Stomach (tissue), 4 donors: ENCODE measurements around the gene TMEM198.

ENCODE experiments used
- EP300 ChIP-seq: sonication (generic); formaldehyde crosslinking; IDR thresholded peaks from one replicate; pipeline ENCODE4 v1.6.1; 2017; ENCODE audit warnings: antibody characterized with exemption
- POLR2A ChIP-seq, 4 donors: fragments of 450-650 bp; IDR thresholded peaks; one replicate each; pipeline ENCODE4 v1.6.1; 2016; ENCODE audit warnings: antibody characterized with exemption in 4 of 4, control low read depth in 2 of 4, mild to moderate bottlenecking in 1 of 4, moderate library complexity in 1 of 4
- POLR2AphosphoS5 ChIP-seq, 3 donors: sonication (generic); formaldehyde crosslinking; IDR thresholded peaks; one replicate each; pipeline ENCODE4 v1.6.1; 2016; ENCODE audit warnings: antibody characterized with exemption in 3 of 3
- TF ChIP-seq, protein P1 (sequence below), 7 experiments: fragments of 450-650 bp in 4 of 7; fragments of 200-600 bp in 3 of 7; sonication (generic) in 3 of 7; IDR thresholded peaks; one replicate each; pipeline ENCODE4 v1.5.1; 2016 to 2019; ENCODE audit warnings: antibody characterized with exemption in 7 of 7, control low read depth in 2 of 7, mild to moderate bottlenecking in 1 of 7

DNA sequence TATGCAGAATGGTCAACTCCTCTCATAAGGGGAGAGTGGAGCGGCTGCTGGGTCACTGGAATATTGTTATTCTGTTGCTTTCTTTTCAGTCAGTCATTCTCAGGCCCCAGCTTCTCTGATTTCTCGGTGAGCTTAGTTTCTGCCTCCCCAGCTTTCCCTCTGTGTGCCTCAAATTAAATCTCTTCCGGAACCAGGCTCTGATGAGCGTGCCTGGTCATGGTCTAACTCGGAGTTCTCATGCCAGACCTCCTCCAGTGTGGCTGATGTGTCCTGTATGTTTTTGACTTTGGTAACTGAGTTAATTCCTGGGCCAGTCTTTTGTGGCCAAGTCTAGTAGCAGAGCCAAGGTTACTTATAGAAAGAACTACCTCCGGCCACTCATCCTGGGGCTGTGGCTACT lies 48.9 kb downstream of the TMEM198 start:
- TF ChIP-seq POLR2AphosphoS5 (IDR thresholded peaks at IDR 0.05) = no peak
- TF ChIP-seq, protein P1, sequence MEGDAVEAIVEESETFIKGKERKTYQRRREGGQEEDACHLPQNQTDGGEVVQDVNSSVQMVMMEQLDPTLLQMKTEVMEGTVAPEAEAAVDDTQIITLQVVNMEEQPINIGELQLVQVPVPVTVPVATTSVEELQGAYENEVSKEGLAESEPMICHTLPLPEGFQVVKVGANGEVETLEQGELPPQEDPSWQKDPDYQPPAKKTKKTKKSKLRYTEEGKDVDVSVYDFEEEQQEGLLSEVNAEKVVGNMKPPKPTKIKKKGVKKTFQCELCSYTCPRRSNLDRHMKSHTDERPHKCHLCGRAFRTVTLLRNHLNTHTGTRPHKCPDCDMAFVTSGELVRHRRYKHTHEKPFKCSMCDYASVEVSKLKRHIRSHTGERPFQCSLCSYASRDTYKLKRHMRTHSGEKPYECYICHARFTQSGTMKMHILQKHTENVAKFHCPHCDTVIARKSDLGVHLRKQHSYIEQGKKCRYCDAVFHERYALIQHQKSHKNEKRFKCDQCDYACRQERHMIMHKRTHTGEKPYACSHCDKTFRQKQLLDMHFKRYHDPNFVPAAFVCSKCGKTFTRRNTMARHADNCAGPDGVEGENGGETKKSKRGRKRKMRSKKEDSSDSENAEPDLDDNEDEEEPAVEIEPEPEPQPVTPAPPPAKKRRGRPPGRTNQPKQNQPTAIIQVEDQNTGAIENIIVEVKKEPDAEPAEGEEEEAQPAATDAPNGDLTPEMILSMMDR (IDR thresholded peaks at IDR 0.05) = no peak
- no peak for TF ChIP-seq POLR2A (IDR thresholded peaks at IDR 0.05)
- TF ChIP-seq EP300 = no peak
